NCI-H2171 (cell line): ENCODE results near the gene IP6K3.

Experiments used
- DNase-seq: peaks from one replicate; lab custom pipeline; 2025; lab: John Stamatoyannopoulos, UW

The IP6K3 gene

DNA sequence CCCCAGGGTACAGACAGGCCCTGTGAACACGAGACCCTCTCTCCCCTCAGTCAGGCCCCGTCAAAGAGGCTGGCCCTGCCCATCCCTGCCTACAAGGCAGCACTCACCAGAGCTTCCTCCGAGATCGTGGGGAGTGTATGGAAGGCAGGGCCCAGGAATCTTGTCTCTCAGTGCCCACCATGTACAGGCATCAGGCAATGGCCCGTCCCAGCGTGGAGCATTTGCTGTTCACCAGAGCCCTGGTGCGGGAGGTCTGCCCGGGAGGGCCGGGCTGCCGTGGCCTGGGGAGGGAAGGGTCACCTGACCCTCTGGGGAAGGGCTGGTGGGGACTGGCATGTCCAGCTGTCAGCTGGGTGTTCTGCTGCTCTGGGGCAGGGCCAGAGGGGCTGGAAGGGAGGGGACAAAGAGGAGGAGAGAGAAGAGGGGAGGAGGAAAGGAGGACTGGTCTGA is at the start of gene IP6K3:
TSS of gene IP6K3 (minus strand) at position 255 of the 450 bp plus-strand sequence. CDS start 11,429 bp downstream, outside the sequence.
- DNase-seq, result no peak

DNA sequence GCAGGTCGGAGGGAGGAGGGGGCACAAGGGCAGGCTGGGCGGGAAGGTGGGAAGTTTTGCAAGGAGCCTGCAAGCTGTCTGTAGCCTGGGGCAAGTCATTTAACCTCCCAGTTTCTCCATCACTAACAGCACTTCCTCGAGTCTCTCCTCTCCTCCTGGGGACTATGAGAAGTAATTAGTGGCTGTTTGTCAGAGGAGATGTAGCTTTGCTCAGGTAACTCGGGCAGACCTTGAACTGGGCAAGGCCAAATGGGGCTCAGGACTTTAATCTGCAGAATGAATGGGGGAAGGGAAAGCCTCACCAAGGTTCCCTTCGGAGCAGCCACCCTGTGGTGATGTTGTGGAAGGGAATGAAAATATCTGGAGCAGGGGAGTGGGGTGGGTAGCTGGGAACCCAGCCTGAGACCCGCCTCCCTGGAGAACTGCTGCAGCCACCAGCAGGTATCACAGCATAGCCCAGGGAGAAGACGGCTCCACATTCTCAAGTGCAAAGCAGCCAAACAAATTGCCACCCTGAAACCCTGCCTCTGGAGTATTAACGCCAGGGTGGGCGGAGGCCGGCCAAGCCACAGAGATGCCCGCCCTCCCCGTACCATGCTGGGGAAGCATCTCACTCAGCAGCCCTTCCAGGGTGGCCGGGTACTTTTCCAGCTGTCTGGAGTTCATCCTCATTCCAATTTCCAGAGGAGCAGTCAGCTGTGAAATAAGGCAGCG is 48.4 kb upstream of the IP6K3 start:
- no peak for DNase-seq

- DNase-seq, result no peak
These were observed 46.3 kb upstream of the IP6K3 start for GRCh38 chr6:33792981-33793380.

DNA sequence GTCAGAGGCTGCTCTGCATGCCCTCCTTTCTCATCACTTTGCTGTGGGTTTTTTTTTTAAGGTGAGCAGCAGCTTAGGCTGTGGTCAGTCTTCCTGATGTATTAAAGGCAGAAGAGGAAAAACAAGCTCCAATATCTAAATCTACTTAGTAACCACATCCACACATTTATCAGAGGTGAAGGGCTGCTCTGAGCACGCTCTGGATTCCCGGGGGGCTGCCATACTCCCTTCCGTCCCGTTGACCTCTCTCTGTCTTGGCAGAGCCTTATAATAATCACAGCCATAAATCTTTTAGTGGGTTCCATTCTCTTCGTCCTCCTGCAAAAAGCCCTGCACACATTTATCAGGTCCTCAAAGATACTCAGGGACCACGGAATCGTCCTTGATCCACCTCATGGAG is 44.9 kb upstream of the IP6K3 start:
- DNase-seq, result no peak

DNA sequence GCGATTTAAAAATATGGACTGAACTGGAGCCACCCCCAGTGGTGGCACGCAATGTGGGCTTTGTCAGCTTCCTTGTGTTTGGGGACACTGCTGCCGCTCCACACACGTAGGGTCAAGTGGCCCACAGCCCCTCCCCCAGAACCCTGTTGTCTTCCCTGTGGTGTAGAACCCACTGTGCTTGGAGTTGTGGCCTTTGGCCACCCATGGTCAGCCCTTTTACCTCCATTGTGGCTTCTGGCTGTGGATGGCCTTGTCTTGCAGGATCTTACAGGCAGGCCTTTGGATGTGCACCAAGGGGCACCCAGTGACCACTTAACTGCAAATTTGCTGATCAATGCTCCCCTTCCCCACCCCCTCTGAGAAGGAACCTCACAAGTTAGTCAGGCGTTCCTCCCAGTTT is 44.2 kb upstream of the IP6K3 start:
- no peak for DNase-seq

DNA sequence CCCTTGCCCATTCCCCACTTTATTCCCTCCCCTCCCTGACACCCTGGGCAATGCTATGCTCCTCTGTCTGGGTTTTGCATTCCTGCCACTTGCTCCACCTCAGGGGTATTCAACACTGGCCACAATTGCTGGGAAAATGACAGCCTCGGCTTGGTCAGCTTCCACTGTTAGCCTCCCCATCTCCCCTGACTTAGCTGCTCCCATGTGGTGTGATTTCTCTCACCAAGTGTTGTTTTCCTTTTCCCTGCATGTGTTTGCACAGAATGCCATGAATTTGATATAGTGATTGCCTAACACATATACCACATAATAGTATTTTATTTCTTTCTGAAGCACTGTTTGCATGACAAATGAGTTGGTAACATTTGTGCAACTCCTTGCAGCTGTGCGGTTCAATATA is 43.7 kb upstream of the IP6K3 start:
- no peak for DNase-seq

DNA sequence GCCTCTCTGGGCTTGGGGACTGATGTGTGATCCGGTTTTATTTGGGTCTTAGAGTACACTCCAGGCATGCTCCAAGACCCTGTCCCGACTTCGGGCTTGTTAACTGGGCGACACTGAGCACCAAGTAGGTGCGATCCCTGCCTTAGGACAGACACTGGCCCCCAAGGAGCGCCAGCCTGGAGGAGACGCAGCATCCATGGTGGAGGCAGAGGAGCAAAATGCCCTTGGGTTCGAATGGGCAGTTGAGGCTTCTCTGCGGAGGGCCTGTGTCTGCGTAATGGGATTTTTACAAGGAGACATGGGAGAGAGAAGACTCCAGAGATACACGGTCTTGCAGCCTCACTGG is 42.8 kb upstream of the IP6K3 start:
- no peak for DNase-seq

GRCh38 chr6:33788694-33789549 is 42.2 kb upstream of the IP6K3 start, which contains the start of gene LEMD2:
TSS of gene LEMD2 (minus strand) at chr6:33789130. CDS start at chr6:33789116, 14 bp downstream.
- peak; percentile 88 for DNase-seq

DNA sequence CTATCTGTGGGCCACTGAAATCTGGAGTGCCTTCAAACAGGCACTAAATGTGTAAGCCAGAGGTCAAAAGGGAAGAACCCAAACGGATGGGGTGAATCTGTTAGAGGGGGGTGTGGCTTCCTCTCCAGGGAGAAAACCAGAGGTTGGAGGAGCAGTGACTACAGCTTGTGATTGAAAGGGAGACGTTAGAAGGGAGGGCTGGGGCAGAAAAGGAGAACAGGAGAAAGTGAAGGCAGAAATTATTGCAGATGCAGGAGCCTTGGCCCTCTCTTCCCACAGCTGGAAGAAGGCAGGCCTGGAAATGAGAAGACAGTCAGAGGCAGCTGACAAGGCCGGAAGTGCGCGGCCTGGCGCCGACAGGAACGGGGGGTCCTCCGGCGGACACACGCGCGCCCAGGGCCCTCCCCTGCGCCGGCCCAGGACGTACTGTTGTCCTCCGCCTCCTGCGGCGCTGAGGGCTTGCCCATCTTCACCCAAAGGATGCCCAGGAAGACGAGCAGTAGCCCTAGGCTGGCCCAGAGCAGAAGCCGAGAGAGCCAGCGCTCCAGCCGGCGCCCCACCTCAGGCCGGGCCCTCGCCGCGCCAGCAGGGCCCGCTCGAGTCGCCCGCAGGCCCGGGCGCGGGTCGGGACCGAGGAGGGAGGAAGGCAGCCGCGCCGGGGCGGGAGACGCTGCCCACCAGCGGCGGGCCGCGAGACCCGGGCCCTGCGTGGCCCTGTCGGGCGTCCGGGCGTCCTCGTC is 41.4 kb upstream of the IP6K3 start:
- no peak for DNase-seq

- no peak for DNase-seq
These were observed 40.7 kb upstream of the IP6K3 start for GRCh38 chr6:33787346-33787953.

DNA sequence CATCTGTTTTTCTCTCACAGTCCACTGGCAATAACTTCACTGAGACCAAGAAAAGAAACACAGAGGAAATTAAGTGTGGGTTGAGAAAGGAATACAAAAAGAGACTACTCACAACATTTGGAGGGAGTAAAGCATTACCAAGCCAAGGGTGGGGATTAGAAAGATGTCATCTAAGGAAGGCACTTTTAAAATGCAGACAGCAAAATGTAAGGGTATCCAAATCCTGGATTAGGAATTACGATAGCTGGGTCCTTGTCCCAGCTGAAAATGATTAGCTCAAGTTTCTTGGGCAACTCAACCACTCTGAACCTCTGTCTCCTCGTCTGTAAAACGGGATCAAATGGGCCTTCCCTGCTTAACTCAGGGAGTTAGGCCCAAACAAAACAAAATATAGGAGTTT is 40.0 kb upstream of the IP6K3 start:
- no peak for DNase-seq

- DNase-seq, result no peak
These were observed 39.1 kb upstream of the IP6K3 start for GRCh38 chr6:33785778-33786177.

- DNase-seq, result no peak
These were observed 38.1 kb upstream of the IP6K3 start for GRCh38 chr6:33784787-33785186.

DNA sequence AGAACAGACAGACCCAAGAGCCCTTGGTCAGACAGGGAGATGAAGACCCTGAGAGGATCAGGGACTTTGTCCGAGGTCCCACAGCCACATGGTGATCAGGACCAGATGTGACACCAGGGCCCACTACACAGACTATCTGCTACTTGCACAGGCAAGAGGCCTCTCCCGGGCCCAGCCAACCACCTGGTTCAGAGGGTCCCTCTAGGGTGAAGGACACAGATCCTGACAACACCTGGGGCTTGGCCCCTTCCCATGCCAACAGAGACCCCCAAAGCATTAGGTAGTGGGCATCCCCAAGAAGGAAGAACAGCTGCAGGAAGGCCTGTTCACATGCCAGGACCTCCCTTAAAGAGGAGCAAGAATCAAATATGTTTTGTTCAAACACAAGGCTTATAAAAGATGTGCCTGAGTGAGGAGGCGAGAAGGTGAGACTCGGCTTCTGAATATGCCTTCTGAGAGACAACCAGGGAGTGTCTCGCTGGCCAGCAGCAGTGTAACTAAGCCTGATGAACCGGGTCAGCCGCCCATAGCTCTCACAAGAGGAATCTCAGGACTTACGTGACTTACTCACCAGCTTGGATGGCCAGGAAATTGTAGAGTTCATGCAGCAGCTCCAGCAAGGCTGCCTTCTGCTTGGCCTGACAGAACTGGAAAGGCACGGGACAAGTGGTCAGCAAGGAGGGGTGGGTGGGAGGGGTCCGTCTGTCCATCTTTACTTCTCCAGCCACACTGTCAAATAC is 37.2 kb upstream of the IP6K3 start:
- DNase-seq, result no peak

DNA sequence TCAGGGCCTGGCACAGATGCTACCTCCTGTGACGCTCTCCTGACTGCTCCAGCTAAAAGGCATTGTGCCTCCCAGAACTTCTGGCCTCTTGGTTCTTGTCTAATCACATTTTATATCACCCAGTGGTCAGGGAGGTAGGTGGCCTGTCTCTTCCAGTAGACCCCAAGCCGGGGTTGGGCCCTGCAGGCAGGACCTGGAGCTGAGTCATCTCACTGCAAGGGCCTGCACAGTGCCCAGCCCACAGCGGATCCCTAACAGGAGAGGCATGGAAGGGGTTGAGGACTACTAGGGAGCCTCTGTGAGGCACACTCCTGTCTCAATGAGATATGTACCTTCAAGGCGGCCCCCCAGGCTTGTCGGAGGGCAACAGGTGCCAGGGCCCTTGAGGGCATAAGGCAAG is 35.9 kb upstream of the IP6K3 start:
- no peak for DNase-seq

DNA sequence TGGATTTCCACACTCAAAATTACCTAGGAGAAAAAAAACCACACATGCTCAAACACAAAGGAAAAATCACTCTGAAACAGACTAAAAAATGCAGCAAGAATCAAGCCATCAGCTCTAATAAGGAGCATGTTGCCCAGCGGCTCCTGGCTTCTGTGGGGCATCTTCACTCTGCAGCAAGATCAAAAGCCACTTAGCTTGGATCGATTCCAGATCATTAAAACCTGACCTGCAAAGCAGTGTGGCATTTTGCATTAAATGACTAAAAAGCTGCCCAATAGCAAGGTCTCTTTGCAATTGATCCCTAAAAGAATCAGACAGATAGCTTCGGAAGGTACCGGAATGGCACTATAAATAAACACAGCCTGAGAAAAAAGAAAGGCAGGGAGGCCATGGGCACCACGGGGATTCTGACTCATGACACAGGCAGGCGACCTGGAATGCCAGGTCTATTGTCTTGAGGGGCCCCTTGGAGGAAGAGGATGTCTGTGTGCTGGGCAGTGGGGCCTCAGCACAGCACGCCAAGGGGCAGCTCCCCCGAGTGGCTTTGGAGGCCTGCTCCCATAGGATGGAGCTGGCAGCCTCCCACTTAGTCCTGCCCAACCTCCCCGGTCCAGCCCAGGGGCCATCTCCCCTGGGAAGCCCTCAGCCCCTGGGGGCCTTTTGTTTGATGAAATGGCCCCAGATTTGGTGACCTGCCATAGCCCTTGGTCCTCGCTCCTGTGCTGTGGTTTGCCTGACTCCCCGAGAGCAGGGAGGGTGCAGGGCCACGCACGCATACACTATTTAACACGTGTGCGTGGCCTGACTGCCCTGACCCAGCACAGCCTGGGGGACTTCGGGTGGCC is 34.6 kb upstream of the IP6K3 start:
- DNase-seq, result no peak

GRCh38 chr6:33779895-33780294 is 33.2 kb upstream of the IP6K3 start:
- no peak for DNase-seq

GRCh38 chr6:33779290-33779689 is 32.6 kb upstream of the IP6K3 start:
- DNase-seq, result no peak

- no peak for DNase-seq
These were observed 31.9 kb upstream of the IP6K3 start for GRCh38 chr6:33778444-33779121.
